K562 (cell line): ENCODE measurements around the gene ATP6V1A. TPM values are rescaled to one million over a fixed set of nuclear protein-coding genes. Genes with fewer than 3 reads are reported as not detected.

Source experiments
- ATF1 ChIP-seq, 2 experiments: fragments of 450-650 bp in 1 of 2; IDR thresholded peaks; 2 replicates each; pipeline ENCODE4 v1.6.1; 2016; ENCODE audit warnings: missing compliant biosample characterization in 1 of 2, missing genetic modification characterization in 1 of 2
- ATF7 ChIP-seq: fragments of 450-650 bp; IDR thresholded peaks from 2 replicates; pipeline ENCODE4 v1.7.1; 2014; ENCODE audit warnings: mild to moderate bottlenecking, moderate library complexity
- ERF ChIP-seq: fragments of 450-650 bp; formaldehyde crosslinking; IDR thresholded peaks from 2 replicates; pipeline ENCODE4 v1.4.0; 2020; ENCODE audit warnings: mild to moderate bottlenecking, mixed read lengths
- HDAC2 ChIP-seq: fragments of 450-650 bp; IDR thresholded peaks from 2 replicates; pipeline ENCODE4 v1.6.1; 2016; ENCODE audit warnings: mild to moderate bottlenecking
- HNRNPUL1 ChIP-seq: fragments of 200-400 bp; formaldehyde crosslinking; IDR thresholded peaks from 2 replicates; pipeline ENCODE4 v1.6.1; 2017; ENCODE audit warnings: low read length
- LARP7 ChIP-seq: fragments of 450-650 bp; IDR thresholded peaks from 2 replicates; pipeline ENCODE4 v1.6.1; 2016
- NFE2 ChIP-seq: IDR thresholded peaks from 2 replicates; pipeline ENCODE4 v1.6.1; 2014; ENCODE audit warnings: antibody characterized with exemption, low read depth
- PHF21A ChIP-seq: fragments of 450-650 bp; IDR thresholded peaks from 2 replicates; pipeline ENCODE4 v1.6.1; 2017; ENCODE audit warnings: low read depth, borderline replicate concordance
- SMAD3 ChIP-seq: fragments of 450-650 bp; formaldehyde crosslinking; conservative IDR thresholded peaks from 2 replicates; pipeline ENCODE4 v1.4.0; 2020; ENCODE audit warnings: mild to moderate bottlenecking
- TAF7 ChIP-seq: fragments of 450-650 bp; IDR thresholded peaks from 2 replicates; pipeline ENCODE4 v1.6.1; 2016; ENCODE audit warnings: missing genetic modification characterization, missing compliant biosample characterization
- ZFP36 ChIP-seq: fragments of 150-350 bp; IDR thresholded peaks from 2 replicates; pipeline ENCODE4 v1.6.1; 2018; ENCODE audit warnings: low read length, low read depth; ENCODE audit not compliant: partially characterized antibody
- ZNF699 ChIP-seq: fragments of 250-450 bp; sonication (Bioruptor Pico); IDR thresholded peaks from 2 replicates; pipeline ENCODE4 v1.8.0; 2021; ENCODE audit warnings: mild to moderate bottlenecking, moderate library complexity; ENCODE audit not compliant: insufficient replicate concordance
- polyA plus RNA-seq, 8 experiments: library from polyadenylated mRNA; depleted of rRNA in 4 of 8; stranded (reverse) in 5 of 8; unstranded in 3 of 8; fragments of >200 nt; fragmentation: Nextera tagmentation in 2 of 8; fragmentation: Illumina TruSeq in 1 of 8; extraction: Ambion mirVana in 2 of 8; extraction: Trizol in 1 of 8; gene quantifications; 2 replicates each; pipeline versions ENCODE4 v1.2.1 to v1.2.3, GENCODE V29; 2011 to 2014; ENCODE audit warnings: inconsistent platforms in 1 of 8, missing spikeins in 1 of 8
- total RNA-seq, 7 experiments: library from RNA; depleted of rRNA in 6 of 7; stranded (reverse); fragments of >200 nt in 6 of 7; fragmentation: Illumina TruSeq in 2 of 7; extraction: Trizol in 2 of 7; gene quantifications; 2 replicates each; pipeline versions ENCODE4 v1.2.1 to v1.2.3, GENCODE V29; 2011 to 2021; ENCODE audit warnings: low replicate concordance in 1 of 7
- TF ChIP-seq, protein P1 (sequence below): conservative IDR thresholded peaks from 2 replicates; pipeline ENCODE4 v1.6.1; 2011; ENCODE audit warnings: low read depth, mild to moderate bottlenecking, low read length; ENCODE audit not compliant: control insufficient read depth
- TF ChIP-seq, protein P2 (sequence below), 2 experiments: fragments of 450-650 bp; IDR thresholded peaks; 2 replicates each; pipeline ENCODE4 v1.6.1; 2016; ENCODE audit warnings: mild to moderate bottlenecking in 2 of 2, borderline replicate concordance in 1 of 2, low read depth in 1 of 2, moderate library complexity in 1 of 2
- TF ChIP-seq, protein P3 (sequence below), 2 experiments: fragments of 150-350 bp in 1 of 2; IDR thresholded peaks; 2 replicates each; pipeline ENCODE4 v1.6.1; 2012 to 2016; ENCODE audit warnings: low read depth in 2 of 2, low read length in 2 of 2, mild to moderate bottlenecking in 1 of 2, moderate library complexity in 1 of 2
- TF ChIP-seq, protein P4 (sequence below): sonication (generic); formaldehyde crosslinking; IDR thresholded peaks from 2 replicates; pipeline ENCODE4 v1.9.0; 2022; ENCODE audit warnings: mild to moderate bottlenecking, missing genetic modification reagents

Gene ATP6V1A
- total and polyA plus RNA-seq, 9 of the 15 experiments (the other 6 are each of a cell fraction or from before 2014, with no cell fraction given) = 23.6 to 57.1 (median 39.9) TPM

- TF ChIP-seq, protein P1, sequence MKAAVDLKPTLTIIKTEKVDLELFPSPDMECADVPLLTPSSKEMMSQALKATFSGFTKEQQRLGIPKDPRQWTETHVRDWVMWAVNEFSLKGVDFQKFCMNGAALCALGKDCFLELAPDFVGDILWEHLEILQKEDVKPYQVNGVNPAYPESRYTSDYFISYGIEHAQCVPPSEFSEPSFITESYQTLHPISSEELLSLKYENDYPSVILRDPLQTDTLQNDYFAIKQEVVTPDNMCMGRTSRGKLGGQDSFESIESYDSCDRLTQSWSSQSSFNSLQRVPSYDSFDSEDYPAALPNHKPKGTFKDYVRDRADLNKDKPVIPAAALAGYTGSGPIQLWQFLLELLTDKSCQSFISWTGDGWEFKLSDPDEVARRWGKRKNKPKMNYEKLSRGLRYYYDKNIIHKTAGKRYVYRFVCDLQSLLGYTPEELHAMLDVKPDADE = no peak
- peak; percentile 74 for TF ChIP-seq NFE2
- TF ChIP-seq LARP7 = no peak
- no peak for TF ChIP-seq ZNF699 (CRISPR knock-in tag)
- TF ChIP-seq, protein P2, sequence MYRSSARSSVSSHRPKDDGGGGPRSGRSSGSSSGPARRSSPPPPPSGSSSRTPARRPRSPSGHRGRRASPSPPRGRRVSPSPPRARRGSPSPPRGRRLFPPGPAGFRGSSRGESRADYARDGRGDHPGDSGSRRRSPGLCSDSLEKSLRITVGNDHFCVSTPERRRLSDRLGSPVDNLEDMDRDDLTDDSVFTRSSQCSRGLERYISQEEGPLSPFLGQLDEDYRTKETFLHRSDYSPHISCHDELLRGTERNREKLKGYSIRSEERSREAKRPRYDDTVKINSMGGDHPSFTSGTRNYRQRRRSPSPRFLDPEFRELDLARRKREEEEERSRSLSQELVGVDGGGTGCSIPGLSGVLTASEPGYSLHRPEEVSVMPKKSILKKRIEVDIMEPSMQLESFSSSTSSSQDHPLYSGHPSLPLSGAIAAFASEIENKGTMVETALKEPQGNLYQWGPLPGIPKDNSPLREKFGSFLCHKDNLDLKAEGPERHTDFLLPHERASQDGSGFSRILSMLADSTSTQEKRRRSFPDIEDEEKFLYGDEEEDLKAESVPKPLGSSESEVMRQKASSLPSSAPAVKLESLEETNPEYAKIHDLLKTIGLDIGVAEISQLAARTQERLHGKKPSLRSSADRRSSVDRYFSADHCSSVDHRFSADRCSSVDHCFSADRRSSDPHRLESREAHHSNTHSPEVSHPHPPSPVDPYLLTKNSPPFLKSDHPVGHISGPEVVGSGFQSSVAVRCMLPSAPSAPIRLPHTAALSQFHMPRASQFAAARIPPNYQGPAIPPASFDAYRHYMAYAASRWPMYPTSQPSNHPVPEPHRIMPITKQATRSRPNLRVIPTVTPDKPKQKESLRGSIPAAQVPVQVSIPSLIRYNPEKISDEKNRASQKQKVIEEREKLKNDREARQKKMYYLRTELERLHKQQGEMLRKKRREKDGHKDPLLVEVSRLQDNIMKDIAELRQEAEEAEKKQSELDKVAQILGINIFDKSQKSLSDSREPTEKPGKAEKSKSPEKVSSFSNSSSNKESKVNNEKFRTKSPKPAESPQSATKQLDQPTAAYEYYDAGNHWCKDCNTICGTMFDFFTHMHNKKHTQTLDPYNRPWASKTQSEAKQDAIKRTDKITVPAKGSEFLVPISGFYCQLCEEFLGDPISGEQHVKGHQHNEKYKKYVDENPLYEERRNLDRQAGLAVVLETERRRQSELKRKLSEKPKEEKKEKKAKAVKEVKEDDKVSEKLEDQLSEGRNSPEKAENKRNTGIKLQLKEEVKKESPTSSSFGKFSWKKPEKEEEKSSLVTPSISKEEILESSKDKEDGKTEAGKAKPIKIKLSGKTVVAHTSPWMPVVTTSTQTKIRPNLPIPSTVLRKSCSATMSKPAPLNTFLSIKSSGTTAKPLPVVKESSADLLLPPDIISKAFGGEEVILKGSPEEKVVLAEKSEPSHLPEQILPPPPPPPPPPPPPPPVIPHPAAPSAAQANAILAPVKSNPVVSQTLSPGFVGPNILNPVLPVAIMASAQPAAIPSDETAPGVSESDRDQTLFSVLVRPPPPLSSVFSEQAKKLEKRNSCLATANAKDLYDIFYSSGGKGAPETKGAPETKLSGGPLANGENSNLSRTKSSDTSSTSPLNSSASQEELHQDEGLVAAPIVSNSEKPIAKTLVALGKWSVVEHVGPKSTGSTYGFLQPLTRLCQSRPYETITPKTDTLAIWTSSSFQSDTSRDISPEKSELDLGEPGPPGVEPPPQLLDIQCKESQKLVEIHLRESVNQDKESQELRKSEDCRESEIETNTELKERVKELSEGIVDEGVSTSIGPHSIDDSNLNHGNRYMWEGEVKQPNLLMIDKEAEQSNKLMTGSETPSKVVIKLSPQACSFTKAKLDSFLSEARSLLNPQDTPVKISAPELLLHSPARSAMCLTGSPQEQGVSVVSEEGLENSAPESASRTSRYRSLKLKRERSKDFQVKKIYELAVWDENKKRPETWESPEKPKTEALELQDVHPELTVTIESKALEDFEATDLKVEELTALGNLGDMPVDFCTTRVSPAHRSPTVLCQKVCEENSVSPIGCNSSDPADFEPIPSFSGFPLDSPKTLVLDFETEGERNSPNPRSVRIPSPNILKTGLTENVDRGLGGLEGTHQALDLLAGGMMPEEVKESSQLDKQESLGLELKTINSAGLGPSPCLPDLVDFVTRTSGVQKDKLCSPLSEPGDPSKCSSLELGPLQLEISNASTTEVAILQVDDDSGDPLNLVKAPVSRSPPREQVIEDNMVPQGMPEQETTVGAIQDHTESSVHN (IDR thresholded peaks at IDR 0.05; ENCODE audit: borderline replicate concordance in 1 of 2, low read depth in 1 of 2) = no peak
- no peak for TF ChIP-seq HNRNPUL1
- TF ChIP-seq, protein P3, sequence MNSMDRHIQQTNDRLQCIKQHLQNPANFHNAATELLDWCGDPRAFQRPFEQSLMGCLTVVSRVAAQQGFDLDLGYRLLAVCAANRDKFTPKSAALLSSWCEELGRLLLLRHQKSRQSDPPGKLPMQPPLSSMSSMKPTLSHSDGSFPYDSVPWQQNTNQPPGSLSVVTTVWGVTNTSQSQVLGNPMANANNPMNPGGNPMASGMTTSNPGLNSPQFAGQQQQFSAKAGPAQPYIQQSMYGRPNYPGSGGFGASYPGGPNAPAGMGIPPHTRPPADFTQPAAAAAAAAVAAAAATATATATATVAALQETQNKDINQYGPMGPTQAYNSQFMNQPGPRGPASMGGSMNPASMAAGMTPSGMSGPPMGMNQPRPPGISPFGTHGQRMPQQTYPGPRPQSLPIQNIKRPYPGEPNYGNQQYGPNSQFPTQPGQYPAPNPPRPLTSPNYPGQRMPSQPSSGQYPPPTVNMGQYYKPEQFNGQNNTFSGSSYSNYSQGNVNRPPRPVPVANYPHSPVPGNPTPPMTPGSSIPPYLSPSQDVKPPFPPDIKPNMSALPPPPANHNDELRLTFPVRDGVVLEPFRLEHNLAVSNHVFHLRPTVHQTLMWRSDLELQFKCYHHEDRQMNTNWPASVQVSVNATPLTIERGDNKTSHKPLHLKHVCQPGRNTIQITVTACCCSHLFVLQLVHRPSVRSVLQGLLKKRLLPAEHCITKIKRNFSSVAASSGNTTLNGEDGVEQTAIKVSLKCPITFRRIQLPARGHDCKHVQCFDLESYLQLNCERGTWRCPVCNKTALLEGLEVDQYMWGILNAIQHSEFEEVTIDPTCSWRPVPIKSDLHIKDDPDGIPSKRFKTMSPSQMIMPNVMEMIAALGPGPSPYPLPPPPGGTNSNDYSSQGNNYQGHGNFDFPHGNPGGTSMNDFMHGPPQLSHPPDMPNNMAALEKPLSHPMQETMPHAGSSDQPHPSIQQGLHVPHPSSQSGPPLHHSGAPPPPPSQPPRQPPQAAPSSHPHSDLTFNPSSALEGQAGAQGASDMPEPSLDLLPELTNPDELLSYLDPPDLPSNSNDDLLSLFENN (IDR thresholded peaks at IDR 0.05; ENCODE audit: low read depth in 2 of 2, low read length in 2 of 2) = no peak
- no peak for TF ChIP-seq HDAC2
- TF ChIP-seq ERF (CRISPR knock-in tag) = no peak
- TF ChIP-seq, protein P4, sequence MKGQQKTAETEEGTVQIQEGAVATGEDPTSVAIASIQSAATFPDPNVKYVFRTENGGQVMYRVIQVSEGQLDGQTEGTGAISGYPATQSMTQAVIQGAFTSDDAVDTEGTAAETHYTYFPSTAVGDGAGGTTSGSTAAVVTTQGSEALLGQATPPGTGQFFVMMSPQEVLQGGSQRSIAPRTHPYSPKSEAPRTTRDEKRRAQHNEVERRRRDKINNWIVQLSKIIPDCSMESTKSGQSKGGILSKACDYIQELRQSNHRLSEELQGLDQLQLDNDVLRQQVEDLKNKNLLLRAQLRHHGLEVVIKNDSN = no peak
- no peak for TF ChIP-seq PHF21A
- no peak for TF ChIP-seq SMAD3 (CRISPR knock-in tag)
- TF ChIP-seq TAF7 (tag) = no peak
- TF ChIP-seq ZFP36 = no peak
- peak; percentile 70; the same call in 1 of the 2 replicates for TF ChIP-seq ATF7
- no peak for TF ChIP-seq ATF1 (CRISPR knock-in tag; IDR thresholded peaks at IDR 0.05)
- no peak for TF ChIP-seq ATF1 (tag; IDR thresholded peaks at IDR 0.05)
Measured at GRCh38 chr3:113783463-113783862, 36.6 kb downstream of the ATP6V1A start (continued).
